HG03103 (cell line): Measurements from ENCODE around the gene CNGB1.
"Not testable (repeated sequence)": the region's sequence is repeated elsewhere in the genome, so short reads cannot be mapped to it uniquely, and the experiment has no call there.

Experiments
- ATAC-seq: cut with Tn5 transposase; IDR thresholded peaks from one replicate; pipeline ENCODE4 v1.9.1; 2021; ENCODE audit warnings: low read depth; ENCODE audit not compliant: unreplicated experiment

Gene CNGB1

DNA sequence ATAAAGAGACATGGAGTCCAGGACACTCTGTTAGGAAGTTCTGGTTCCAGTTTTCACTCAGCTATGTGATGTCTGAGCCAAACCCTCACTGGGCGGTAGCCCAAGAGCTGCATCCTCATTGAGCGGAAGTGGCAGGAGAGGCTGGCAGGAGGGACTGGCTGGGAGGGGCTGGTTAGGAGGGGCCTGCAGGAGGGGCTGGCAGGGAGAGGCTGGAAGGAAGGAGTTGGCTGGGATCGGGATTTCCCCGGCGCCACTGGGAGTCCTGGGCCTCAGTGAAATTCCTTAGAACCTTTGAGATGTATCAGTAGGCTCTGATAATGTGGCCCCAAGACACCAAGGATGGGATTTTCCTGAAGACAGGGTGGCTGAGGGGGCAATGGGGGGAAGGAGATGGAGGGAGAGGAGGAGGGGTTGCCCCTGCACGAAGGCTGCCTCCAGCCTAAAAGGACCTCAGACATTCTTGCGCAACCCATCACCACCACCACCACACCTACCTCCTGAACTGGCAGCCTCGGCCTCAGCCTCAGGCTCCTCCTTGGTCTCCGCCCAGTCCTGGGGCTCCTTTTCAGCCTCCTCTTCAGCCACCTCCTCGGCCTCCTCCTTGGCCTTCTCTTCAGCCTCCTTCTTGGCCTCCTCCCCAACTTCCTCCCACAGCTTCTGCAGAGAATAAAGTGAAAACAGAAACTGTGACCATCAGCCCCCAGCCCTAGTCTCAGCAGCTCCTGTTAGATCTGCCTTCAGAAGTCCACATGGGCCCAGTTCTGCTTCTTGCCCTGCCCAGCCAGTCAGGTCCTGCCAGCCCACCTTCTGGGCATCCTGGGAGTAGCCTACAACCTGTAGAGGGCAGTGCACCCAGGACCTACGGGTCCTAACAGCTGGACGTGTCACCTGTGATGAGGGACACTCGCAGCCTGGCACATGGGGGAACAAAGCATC is 31.7 kb downstream of the CNGB1 start:
- no peak for ATAC-seq

DNA sequence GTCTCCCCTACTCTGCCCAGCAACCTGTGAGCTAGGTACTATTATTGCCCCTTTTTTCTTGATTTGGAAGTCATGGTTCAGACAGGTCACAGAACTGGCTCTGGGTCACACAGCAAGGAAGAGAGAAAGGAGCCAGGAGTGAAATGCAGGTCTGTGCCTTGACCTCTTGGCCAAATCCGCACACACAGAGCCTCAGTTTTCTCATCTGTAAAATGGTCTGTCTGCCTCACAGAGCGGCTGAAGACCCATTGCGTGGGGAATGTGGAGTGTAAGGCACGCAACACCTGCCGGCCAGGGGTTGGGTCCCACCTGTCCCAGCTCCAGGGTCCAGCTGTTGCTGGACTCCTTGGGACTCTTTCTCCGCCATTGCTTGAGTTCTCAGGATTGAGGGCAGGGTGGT is 32.4 kb downstream of the CNGB1 start:
- no peak for ATAC-seq

DNA sequence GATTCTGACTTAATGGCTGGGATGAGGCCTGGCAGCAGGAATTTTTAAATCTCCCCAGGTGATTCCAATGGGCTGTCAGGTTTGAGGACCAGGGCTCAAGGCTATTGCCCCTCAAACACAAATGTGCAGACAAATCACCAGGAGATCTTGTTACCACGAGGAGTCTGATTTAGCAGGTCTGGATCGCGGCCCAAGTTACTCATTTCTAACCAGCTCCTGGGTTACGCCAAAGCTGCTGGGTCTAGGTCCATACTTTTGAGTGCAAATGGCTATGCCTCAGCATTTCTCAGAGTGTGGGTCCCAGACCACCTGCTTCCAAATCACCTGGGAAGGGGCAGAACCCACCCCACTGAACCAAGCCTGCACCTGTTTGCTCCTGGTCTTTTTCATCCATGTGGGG is 33.1 kb downstream of the CNGB1 start:
- ATAC-seq: no peak

DNA sequence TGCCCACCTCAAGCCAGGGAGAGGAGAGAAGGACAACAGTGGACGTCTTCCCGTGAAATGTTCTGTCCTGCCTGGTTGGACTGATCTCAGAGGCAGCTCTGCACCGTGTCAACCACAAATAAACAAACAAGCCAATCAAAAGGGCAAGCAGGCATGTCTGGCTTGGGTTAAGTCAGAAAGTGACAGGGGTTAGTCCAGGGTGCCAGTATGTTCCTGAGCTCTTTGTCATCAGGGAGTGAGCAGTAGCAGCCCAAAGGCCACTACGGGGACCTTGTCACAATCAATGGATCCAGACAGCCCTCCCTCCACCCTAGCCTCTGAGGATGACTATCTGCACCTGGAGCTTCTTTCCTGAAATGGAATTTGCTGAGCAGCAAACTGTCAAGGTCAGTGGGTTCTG is 35.0 kb downstream of the CNGB1 start:
- no peak for ATAC-seq

DNA sequence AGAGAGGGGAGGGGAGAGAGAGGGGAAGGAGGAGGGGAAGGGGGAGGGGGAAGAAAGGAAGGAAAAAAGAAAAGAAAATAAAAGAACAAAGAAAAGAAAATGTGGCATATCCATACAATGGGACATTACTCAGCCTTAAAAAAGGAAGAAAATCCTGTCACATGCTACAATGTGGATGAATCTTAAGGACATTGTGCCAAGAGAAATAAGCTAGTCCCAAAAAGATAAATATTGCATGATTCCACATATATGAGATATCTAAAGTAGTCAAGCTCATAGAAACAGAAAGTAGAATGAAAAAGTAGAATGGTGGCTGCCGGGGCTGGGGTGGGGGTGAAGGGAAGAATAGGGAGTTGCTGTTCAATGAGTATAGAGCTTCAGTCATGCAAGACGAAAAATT is 40.4 kb downstream of the CNGB1 start:
- no peak for ATAC-seq

DNA sequence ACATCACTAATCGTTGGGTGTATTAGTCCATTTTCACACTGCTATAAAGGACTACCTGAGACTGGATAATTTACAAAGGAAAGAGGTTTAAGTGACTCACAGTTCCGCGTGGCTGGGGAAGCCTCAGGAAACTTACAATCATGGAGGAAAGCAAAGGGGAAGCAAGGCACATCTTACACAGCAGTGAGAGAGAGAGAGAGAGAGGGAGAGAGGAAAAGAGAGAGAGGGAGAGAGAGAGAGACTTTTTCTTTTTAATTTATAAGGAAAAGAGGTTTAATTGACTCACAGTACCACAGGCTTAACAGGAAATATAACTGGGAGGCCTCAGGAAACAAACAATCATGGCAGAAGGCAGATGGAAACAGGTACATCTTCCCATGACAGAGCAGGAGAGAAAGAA is 41.7 kb downstream of the CNGB1 start:
- no peak for ATAC-seq

DNA sequence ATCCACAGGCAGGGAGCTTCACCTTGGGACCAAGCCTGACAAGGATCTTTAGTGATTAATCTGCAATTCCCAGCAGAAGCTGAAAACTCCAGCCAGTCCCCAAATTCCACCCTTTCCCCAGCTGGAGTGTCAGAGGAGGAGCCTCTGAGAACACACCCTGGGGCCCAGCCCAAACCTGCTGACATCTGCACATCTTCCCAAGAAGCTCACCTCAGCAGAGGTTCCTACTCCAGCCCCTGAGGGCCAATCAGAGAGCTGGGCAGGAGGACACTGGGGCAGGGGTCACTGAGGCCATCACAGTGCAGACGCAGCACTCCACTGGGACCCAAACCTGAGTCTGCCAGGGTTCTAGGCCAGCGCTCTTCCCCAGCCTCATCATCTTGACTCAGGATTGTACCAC is 44.9 kb downstream of the CNGB1 start:
- no peak for ATAC-seq

DNA sequence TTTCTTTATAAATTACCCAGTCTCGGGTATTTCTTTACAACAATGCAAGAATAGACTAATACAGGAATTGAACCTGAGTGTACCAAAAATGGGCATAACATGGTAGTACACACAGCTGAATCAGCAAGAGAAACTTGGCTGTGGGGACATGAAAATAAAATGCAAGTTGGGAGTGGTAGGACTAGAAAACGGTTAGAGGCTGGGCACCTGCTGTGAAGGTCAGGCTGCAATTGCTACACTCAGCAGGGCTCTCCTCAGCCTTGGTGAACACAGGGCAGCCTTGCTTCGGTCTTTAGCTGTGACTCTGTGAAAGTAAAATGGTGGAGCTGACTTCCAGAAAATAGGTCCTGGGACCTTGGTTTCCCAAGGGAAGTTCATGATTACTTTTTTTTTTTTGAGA is 45.6 kb downstream of the CNGB1 start:
- ATAC-seq: no peak

DNA sequence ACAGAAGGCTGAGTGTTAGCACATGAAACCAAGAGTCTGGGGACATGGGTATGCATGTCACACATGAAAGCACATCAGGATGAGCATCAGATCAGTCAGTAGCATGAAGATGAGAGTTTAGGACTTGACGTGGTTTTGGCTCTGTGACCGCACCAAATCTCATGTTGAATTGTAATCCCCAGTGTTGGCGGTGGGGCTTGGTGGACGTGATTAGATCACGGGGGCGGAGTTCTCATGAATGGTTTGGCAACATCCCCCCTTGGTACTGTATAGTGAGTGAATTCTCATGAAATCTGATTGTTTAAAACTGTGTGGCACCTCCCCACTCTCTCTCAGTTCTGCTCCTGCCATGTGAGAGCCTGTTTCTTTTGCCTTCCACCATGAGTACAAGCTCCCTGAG is 46.4 kb downstream of the CNGB1 start:
- ATAC-seq: no peak

DNA sequence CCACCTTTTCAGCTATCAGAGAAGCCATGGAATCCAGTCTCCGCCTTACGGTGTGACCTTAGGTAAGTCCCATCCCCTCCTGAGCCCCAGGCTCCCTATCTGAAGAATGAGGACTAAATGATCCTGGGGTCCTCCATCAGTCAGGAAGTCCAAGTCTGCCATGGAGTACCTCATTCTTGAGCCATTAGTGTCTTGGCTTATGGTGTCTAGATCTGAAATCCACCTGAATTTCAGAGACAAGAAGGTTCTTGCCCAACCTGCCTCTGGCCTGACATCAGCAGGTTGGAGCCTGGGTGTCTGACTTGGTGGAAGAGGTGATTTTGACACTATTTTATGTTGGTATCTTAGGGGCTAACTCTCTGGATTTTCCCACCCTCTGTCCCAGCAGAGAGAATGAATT is 47.1 kb downstream of the CNGB1 start:
- ATAC-seq: no peak

DNA sequence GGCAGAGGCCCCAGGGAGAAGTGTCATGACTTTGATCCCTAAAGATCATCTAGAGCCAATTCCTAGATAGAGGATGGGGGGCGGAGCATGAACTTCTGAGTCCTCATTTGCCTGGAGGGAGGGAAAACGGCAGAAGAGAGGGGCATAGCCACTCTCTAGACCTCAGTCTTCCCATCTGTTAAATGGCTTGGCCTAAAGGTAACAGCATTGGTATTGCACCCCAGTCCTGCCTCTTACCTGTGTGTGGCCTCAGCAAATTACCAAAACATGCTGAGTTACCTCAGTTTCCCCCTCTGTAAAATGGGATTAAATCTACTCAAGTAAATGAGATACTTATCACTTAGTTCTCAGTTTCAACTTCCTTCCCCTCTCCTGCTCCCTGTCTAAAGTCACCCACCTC is 47.5 kb downstream of the CNGB1 start:
- ATAC-seq: no peak

DNA sequence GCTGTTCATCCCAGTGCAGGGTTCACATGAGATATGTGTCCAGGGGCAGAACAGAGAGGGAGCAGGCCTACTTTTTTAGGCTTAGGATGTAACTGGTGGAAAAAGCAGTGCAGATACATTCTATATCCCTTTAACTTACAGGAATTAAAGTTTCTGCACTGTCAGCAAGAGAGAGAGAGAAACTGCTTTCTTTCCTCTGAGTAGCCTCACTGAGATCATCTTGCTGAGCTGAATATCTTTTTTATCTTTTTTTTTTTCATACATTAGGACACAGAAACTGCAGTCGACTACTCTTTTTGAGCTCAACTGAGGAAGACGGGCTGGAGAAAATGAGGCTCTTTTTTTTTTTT is 50.1 kb downstream of the CNGB1 start:
- ATAC-seq: no peak

DNA sequence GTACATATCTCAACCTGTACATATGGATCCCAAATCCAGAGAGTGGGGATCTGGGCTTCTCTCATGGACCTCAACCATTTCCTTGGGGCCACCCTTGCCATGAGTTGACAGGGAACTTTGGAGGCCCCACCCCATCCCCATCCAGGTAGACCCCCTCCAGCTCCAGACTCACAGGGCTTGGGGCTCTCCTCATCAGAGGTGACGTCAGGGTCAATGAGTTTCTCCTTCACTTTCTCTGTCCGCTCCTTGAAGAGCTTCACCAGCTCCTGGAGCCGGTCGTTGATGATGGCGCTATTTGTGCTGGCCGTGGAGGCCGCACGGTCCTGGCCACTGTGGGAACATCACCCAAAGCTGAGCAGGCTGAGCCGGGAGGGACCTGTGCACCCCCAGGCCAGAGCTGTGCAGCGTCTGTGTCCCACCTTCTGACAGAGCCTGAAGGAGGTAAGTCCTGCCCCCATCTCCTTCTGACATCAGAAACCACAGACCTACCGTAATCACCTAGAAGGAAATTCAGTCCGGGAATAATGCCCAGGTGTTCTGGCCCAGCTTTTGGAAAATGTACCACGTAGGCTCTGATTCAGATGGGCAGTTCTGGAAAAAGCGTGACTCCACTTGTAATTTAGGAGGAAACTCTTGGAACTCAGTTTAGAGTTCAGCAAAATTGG is 50.6 kb downstream of the CNGB1 start:
- ATAC-seq: no peak

DNA sequence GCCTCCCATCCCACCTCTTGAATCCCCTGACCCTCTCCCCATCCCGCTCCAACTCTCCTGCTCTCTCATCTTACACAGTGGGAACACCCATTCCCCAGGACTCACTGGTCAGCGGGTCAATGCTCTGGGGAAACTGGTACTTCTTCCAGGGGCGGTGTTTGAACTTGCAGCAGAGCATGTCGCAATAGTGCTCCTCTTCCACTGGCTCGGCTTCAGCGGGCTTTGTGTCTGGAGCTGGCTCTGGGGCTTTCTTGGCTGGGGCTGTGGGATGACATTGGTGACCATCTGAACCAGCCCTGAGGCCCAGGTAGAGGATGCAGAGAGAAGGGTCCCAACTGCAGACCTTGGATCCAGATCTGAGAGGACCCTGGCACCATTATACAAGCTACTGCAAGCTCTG is 51.9 kb downstream of the CNGB1 start:
- ATAC-seq: no peak

DNA sequence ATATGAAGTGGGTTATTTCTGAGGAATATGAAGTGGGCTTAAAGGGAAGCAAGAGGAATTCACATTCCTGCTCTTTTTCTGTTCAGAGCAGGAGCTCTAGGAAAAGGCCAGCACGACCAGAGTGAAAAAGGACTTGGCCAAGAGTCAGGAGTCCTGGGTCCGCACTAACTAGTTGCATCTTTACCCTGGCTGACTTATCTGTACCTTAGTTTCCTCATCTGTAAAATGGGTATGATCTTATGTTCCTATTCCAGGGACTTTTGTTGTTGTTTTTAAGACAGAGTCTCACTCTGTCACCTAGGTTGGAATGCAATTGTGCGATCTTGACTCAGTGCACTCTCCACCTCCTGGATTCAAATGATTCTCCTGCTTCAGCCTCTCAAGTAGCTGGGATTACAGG is 52.5 kb downstream of the CNGB1 start:
- no peak for ATAC-seq

DNA sequence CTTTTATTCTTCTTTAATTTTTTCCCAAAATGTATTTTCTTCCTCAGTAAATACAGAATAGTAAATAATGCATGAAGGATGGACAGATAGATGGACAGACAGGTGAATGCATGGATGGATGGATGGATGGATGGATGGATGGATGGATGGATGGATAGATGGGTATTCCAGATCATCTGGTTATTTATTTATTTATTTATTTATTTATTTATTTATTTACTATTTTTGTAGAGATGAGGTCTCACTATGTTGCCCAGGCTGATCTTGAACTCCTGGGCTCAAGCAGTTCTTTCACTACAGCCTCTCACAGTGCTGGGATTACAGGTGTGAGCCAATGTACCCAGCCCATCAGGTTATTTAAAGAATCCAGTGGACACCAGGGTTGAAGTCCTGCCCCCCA is 53.0 kb downstream of the CNGB1 start:
- ATAC-seq: not testable (repeated sequence)

DNA sequence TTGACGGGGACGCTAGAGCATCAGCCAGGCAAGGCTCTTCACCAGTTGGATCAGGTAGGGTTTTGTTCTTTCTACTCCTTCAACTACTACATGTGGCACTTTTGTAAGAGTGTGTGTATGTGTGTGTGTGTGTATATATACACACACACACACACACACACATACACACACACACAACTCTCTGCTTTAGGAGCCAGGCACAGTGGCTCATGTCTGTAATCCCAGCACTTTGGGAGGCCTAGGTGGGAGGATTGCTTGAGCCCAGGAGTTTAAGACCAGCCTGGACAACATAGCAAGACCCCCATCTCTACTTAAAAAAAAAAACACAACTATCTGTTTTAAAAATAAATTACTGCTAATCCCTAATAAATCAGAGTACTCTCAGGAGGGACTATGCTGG is 53.4 kb downstream of the CNGB1 start:
- not testable (repeated sequence) for ATAC-seq

DNA sequence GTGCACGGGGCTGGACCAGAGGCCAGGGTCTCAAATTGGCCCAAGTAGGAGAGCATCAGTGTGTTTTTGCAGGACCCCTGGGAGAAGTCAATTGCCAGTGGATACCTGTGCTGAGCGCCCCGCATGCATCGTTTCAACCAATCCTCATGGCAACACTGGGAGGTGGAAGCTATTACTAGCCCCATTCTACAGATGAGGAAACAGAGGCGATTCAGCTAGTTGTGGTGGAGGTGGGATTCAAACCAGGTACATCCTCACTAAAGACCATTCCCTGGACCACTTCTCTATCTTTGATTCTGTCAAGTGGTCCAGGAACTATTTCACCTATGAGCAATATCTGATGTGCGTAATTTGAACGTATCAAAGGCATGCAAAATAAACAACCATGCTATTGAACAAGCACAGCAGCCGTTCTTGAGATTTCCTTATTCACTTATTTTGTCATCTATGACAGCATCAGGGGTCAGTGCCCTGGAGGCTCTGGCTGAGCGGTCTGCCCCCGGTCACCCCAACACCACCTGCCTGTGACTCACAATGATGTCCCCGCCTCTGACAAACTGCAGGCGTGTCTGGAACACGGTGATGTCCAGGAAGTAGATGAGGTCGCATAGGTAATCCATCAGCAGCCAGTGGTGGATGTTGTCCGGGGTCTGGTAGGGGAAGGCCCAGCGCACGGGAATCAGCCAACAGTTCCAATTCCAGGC is 54.0 kb downstream of the CNGB1 start:
- ATAC-seq: no peak

DNA sequence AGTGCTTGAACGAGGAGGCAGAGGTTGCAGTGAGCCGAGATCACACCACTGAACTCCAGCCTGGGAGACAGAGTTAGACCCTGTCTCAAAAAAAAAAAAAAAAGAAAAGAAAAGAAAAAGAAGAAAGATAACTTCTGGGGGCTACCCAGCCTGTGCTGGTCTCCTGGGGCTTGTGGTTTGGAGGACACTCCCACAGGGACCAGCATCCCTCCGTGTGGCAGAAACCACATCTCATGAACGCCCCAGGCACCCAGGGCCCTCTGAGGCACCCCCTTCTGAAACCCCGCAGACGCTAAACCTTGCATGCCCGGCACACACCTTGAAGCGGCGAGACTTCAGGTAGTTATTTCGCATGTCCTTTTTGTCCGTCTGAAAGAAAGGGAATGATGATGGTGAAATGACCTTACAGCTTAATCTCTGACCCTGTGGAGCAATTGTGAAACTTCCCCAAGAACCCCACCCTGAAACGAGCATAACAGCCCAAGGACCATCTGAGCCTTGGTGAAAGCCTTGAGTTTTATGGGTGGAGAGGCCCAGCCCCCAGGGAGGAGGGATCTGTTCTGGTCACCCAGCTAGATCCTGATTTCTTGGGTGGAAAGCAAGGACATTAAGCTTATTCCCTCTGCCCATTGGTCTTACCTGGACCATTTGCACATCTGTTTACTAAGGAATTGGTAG is 55.0 kb downstream of the CNGB1 start:
- ATAC-seq: no peak

DNA sequence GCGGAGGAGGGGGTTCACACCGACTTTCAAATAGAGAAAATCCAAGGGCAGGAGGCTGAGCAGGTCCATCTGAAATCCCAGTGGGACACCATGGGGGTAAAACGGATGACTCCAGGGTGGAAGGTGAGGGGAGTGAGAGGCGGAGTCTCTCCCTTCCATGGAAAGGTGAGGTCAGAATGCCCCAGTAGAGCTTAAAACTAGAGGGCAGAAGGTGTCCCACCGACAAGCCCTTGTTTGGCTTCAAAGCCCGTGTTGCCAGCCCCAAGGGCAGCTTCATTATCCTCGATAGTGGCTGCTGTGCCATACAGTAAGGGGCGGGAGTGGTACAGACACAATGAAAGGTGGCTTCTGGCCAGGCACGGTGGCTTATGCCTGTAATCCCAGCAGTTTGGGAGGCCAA is 55.7 kb downstream of the CNGB1 start:
- no peak for ATAC-seq
